H9 (cell line): Measurements from ENCODE around the gene APOL2. TPM values are rescaled to one million over a fixed set of nuclear protein-coding genes. Genes with fewer than 3 reads are reported as not detected.
"Not testable (repeated sequence)": the region's sequence is repeated elsewhere in the genome, so short reads cannot be mapped to it uniquely, and the experiment has no call there.

Experiments
- DNase-seq: peaks from one replicate; pipeline ENCODE4 v3.0.0-alpha.2; 2017
- H2AFZ ChIP-seq: one replicate; pipeline ENCODE4 v1.6.1; 2013; ENCODE audit warnings: mild to moderate bottlenecking, low read length, control low read depth, moderate library complexity
- H2AK5ac ChIP-seq: 2 replicates; pipeline ENCODE4 v1.6.1; 2013; ENCODE audit warnings: low read length, control low read depth, mixed read lengths; ENCODE audit not compliant: insufficient read length
- H2BK120ac ChIP-seq: one replicate; pipeline ENCODE4 v1.6.1; 2013; ENCODE audit warnings: low read depth, mild to moderate bottlenecking, low read length, control low read depth, inconsistent platforms; ENCODE audit not compliant: poor library complexity, severe bottlenecking
- H2BK12ac ChIP-seq: 2 replicates; pipeline ENCODE4 v1.6.1; 2013; ENCODE audit warnings: low read length, control low read depth, mixed read lengths, low read depth; ENCODE audit not compliant: insufficient read length
- H2BK15ac ChIP-seq: 2 replicates; pipeline ENCODE4 v1.6.1; 2013; ENCODE audit warnings: low read depth, low read length, control low read depth
- H2BK20ac ChIP-seq: one replicate; pipeline ENCODE4 v1.6.1; 2013; ENCODE audit warnings: low read depth, mild to moderate bottlenecking, low read length, control low read depth, inconsistent platforms; ENCODE audit not compliant: poor library complexity, severe bottlenecking
- H2BK5ac ChIP-seq: 2 replicates; pipeline ENCODE4 v1.6.1; 2013; ENCODE audit warnings: low read length, control low read depth, mixed read lengths; ENCODE audit not compliant: insufficient read length
- H3K14ac ChIP-seq: 2 replicates; pipeline ENCODE4 v1.6.1; 2013; ENCODE audit warnings: low read length, control low read depth; ENCODE audit not compliant: insufficient read depth
- H3K18ac ChIP-seq: 2 replicates; pipeline ENCODE4 v1.6.1; 2013; ENCODE audit warnings: low read depth, mild to moderate bottlenecking, mixed read lengths, low read length, control low read depth; ENCODE audit not compliant: insufficient read length
- H3K23ac ChIP-seq: 2 replicates; pipeline ENCODE4 v1.6.1; 2013; ENCODE audit warnings: low read length, control low read depth, mixed read lengths, low read depth; ENCODE audit not compliant: insufficient read length
- H3K23me2 ChIP-seq: 2 replicates; pipeline ENCODE4 v1.6.1; 2013; ENCODE audit warnings: low read depth, mild to moderate bottlenecking, mixed read lengths, low read length, control low read depth; ENCODE audit not compliant: insufficient read length, poor library complexity, severe bottlenecking
- H3K27ac ChIP-seq: 2 replicates; pipeline ENCODE4 v1.5.1; 2013; ENCODE audit warnings: low read length, control low read depth, mixed read lengths, low read depth; ENCODE audit not compliant: insufficient read length
- H3K27me3 ChIP-seq: 2 replicates; pipeline ENCODE4 v1.6.1; 2013; ENCODE audit warnings: low read length, control low read depth, inconsistent platforms; ENCODE audit not compliant: insufficient read depth
- H3K4ac ChIP-seq: 2 replicates; pipeline ENCODE4 v1.6.1; 2013; ENCODE audit warnings: low read depth, mild to moderate bottlenecking, control low read depth, inconsistent platforms, low read length, moderate library complexity
- H3K4me1 ChIP-seq: 2 replicates; pipeline ENCODE4 v1.6.1; 2013; ENCODE audit warnings: low read length, control low read depth, inconsistent platforms; ENCODE audit not compliant: insufficient read depth
- H3K4me2 ChIP-seq: 2 replicates; pipeline ENCODE4 v1.6.1; 2013; ENCODE audit warnings: low read length, control low read depth, mixed read lengths; ENCODE audit not compliant: insufficient read length, insufficient read depth
- H3K56ac ChIP-seq: 2 replicates; pipeline ENCODE4 v1.6.1; 2013; ENCODE audit warnings: low read depth, mild to moderate bottlenecking, mixed read lengths, low read length, control low read depth; ENCODE audit not compliant: insufficient read length
- H3K79me1 ChIP-seq: 2 replicates; pipeline ENCODE4 v1.6.1; 2013; ENCODE audit warnings: low read depth, mild to moderate bottlenecking, moderate library complexity, low read length, control low read depth, inconsistent platforms; ENCODE audit not compliant: insufficient read depth, poor library complexity, severe bottlenecking
- H3K79me2 ChIP-seq: 2 replicates; pipeline ENCODE4 v1.6.1; 2013; ENCODE audit warnings: low read length, control low read depth, inconsistent platforms; ENCODE audit not compliant: insufficient read depth
- H3K9ac ChIP-seq: 2 replicates; pipeline ENCODE4 v1.6.1; 2013; ENCODE audit warnings: low read length, control low read depth, mixed read lengths; ENCODE audit not compliant: insufficient read length; ENCODE audit errors: extremely low read depth
- H3K9me3 ChIP-seq: one replicate; pipeline ENCODE4 v1.6.1; 2013; ENCODE audit warnings: low read depth, low read length, inconsistent platforms; ENCODE audit not compliant: control insufficient read depth
- H3T11ph ChIP-seq: one replicate; pipeline ENCODE4 v1.6.1; 2013; ENCODE audit warnings: mild to moderate bottlenecking, low read length, control low read depth, inconsistent platforms
- H4K20me1 ChIP-seq: one replicate; pipeline ENCODE4 v1.6.1; 2013; ENCODE audit not compliant: control insufficient read depth, insufficient read length, insufficient read depth
- H4K5ac ChIP-seq: 2 replicates; pipeline ENCODE4 v1.6.1; 2013; ENCODE audit warnings: low read depth, mild to moderate bottlenecking, mixed read lengths, low read length, control low read depth; ENCODE audit not compliant: insufficient read length
- H4K8ac ChIP-seq: replicated peaks from 2 replicates; pipeline ENCODE4 v1.6.1; 2013; ENCODE audit warnings: low read length, control low read depth, mixed read lengths, low read depth; ENCODE audit not compliant: insufficient read length
- H4K91ac ChIP-seq: 2 replicates; pipeline ENCODE4 v1.6.1; 2013; ENCODE audit warnings: low read depth, mild to moderate bottlenecking, moderate library complexity, mixed read lengths, low read length, control low read depth; ENCODE audit not compliant: insufficient read length
- H3K27ac Mint-ChIP-seq, 3 experiments: 2 replicates in 2 of 3; 3 replicates in 1 of 3; pipeline ENCODE4 v1.8.0; 2020 to 2021; ENCODE audit warnings: mixed read lengths in 3 of 3, mild to moderate bottlenecking in 1 of 3, moderate library complexity in 1 of 3
- H3K27me3 Mint-ChIP-seq: 2 replicates; pipeline ENCODE4 v1.8.0; 2021; ENCODE audit warnings: low read depth, mild to moderate bottlenecking, moderate library complexity, mixed read lengths
- H3K36me3 Mint-ChIP-seq, 3 experiments: 2 replicates in 2 of 3; 3 replicates in 1 of 3; pipeline ENCODE4 v1.8.0; 2020 to 2021; ENCODE audit warnings: low read depth in 3 of 3, mixed read lengths in 3 of 3; ENCODE audit not compliant: insufficient read depth in 1 of 3
- H3K4me1 Mint-ChIP-seq, 2 experiments: 2 replicates each; pipeline ENCODE4 v1.8.0; 2020; ENCODE audit warnings: mixed read lengths in 2 of 2
- H3K4me3 Mint-ChIP-seq, 2 experiments: 2 replicates in 1 of 2; 3 replicates in 1 of 2; pipeline ENCODE4 v1.8.0; 2020 to 2021; ENCODE audit warnings: mild to moderate bottlenecking in 2 of 2, mixed read lengths in 2 of 2, moderate library complexity in 1 of 2
- H3K9me3 Mint-ChIP-seq, 2 experiments: 2 replicates in 1 of 2; 3 replicates in 1 of 2; pipeline ENCODE4 v1.8.0; 2020; ENCODE audit warnings: mild to moderate bottlenecking in 2 of 2, mixed read lengths in 2 of 2, moderate library complexity in 1 of 2
- CTCF ChIP-seq: fragments of 200-600 bp; sonication (generic); conservative IDR thresholded peaks from 3 replicates; pipeline ENCODE4 v1.8.0; 2021; ENCODE audit warnings: antibody characterized with exemption, mild to moderate bottlenecking
- WGBS: extraction: QIAGEN DNeasy Blood & Tissue Kit; methylation state at CpG from one replicate; pipeline ENCODE4 v1.1.7; 2013; ENCODE audit warnings: missing lambda C conversion rate, low lambda C conversion rate, mixed read lengths; ENCODE audit not compliant: insufficient read length; ENCODE audit errors: extremely low coverage; 5-methylcytosine and 5-hydroxymethylcytosine counted together
- total RNA-seq: library from RNA; stranded (reverse); gene quantifications from 2 replicates; pipeline ENCODE4 v1.2.1, GENCODE V29; 2021

Gene APOL2
- total RNA-seq, 1 experiment from 2014 or later: 15.6 TPM

GRCh38 chr22:36201630-36202319 lies 37.6 kb downstream of the APOL2 start, which contains the start of gene APOL4:
TSS of gene APOL4 (minus strand) at chr22:36201809. CDS start at chr22:36201734, 75 bp downstream.
- TF ChIP-seq CTCF: no peak
- H3K18ac ChIP-seq: no peak within 1 kb of the TSS

DNA sequence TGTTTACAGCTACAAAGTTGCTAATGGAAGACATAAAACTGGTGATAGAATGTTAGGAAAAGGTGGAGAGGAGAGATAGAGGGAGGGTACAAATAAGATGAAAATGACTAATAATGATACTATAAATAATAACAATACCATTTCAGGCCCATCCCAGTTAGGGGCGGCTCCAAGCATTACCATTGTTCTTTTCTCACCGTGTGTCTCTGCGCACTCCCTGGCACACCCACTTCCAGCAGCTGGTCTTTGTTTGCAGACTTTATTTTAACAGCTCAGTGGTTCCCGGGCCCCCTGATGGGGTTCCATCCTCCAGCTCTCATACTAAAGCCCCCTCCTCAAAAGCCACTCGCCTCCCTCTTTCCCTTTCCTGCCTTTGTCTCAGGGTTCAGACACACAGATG lies 38.3 kb downstream of the APOL2 start:
- not testable (repeated sequence) for H2BK15ac ChIP-seq, DNase-seq, H3K23ac ChIP-seq, H3K14ac ChIP-seq, H4K5ac ChIP-seq, H2BK5ac ChIP-seq, H3K23me2 ChIP-seq, H4K20me1 ChIP-seq, H4K8ac ChIP-seq, H3K4ac ChIP-seq, H2BK20ac ChIP-seq, H2AK5ac ChIP-seq, H2AFZ ChIP-seq, H4K91ac ChIP-seq, H3K4me2 ChIP-seq, H2BK120ac ChIP-seq, H3K9me3 Mint-ChIP-seq, H3K36me3 Mint-ChIP-seq, H3T11ph ChIP-seq, H3K9me3 ChIP-seq, H3K9ac ChIP-seq, H3K18ac ChIP-seq, H3K27me3 ChIP-seq, H3K79me1 ChIP-seq, H3K27ac Mint-ChIP-seq, H3K27ac ChIP-seq, H3K27me3 Mint-ChIP-seq, H3K4me1 ChIP-seq, H3K56ac ChIP-seq, H2BK12ac ChIP-seq, H3K4me3 Mint-ChIP-seq, H3K79me2 ChIP-seq
- no CpG with 5 or more reads among the region's 5 CpGs for WGBS
- H3K4me1 Mint-ChIP-seq: peaks cover 41 to 58% of the 10 kb centered on the region in 2 experiments

More at GRCh38 chr22:36201630-36202319, 37.6 kb downstream of the APOL2 start, which contains the start of gene APOL4:
- Histone ChIP-seq H3K4me1 (peaks cover 4% of the 10 kb centered on the region; the same call in 1 of the 2 replicates), H2BK12ac (no peak within 1 kb of the TSS), H4K8ac (no peak within 1 kb of the TSS), H3K79me1 (no peaks in the 10 kb centered on the region), H3T11ph (no peak within 1 kb of the TSS), H2AFZ (no peak within 1 kb of the TSS), H3K4me2 (no peak within 1 kb of the TSS), H3K9me3 (no peaks in the 10 kb centered on the region), H3K23me2 (no peaks in the 10 kb centered on the region), H4K5ac (no peak within 1 kb of the TSS), H3K23ac (no peak within 1 kb of the TSS), H3K27ac (no peak within 1 kb of the TSS), H3K79me2 (no peaks in the 10 kb centered on the region), H4K91ac (no peak within 1 kb of the TSS), H3K27me3 (no peaks in the 10 kb centered on the region), H3K56ac (no peak within 1 kb of the TSS), H2BK5ac (no peak within 1 kb of the TSS), H3K9ac (no peak within 1 kb of the TSS), H2BK20ac (no peak within 1 kb of the TSS), H2BK15ac (no peak within 1 kb of the TSS), H2AK5ac (no peak within 1 kb of the TSS), H4K20me1 (no peaks in the 10 kb centered on the region), H3K4ac (no peak within 1 kb of the TSS), H2BK120ac (no peak within 1 kb of the TSS), H3K14ac (no peak within 1 kb of the TSS)
- DNase-seq: no peak
- H3K9me3 Mint-ChIP-seq: no peaks in the 10 kb centered on the region; a peak in 2 of 5 replicates
- peaks cover 34 to 50% of the 10 kb centered on the region in 2 experiments for H3K4me1 Mint-ChIP-seq
- H3K36me3 Mint-ChIP-seq: no peaks in the 10 kb centered on the region
- H3K4me3 Mint-ChIP-seq: no peak within 1 kb of the TSS
- WGBS: no CpG with 5 or more reads among the region's 13 CpGs
- no peaks in the 10 kb centered on the region; the same call in none of the 2 replicates for H3K27me3 Mint-ChIP-seq
- H3K27ac Mint-ChIP-seq: no peak within 1 kb of the TSS
